Epithelial cell of proximal tubule (primary cell): ENCODE results near the gene CIAO2B. TPM values are rescaled to one million over a fixed set of nuclear protein-coding genes. Genes with fewer than 3 reads are reported as not detected.
A peak's percentile ranks its signal among the peaks of the same experiment; 100 is the strongest.

Experiments used
- DNase-seq: peaks from one replicate; pipeline ENCODE4 v3.0.0-alpha.2; 2011; ENCODE audit warnings: low read depth
- H3K4me3 ChIP-seq: 2 replicates; pipeline ENCODE4 v1.5.1; 2011; ENCODE audit warnings: low read depth, mild to moderate bottlenecking, low read length
- CTCF ChIP-seq: conservative IDR thresholded peaks from 2 replicates; pipeline ENCODE4 v1.5.1; 2012; ENCODE audit warnings: low read depth, mild to moderate bottlenecking, low read length
- total RNA-seq: library from RNA; depleted of rRNA; stranded (reverse); fragments of >200 nt; gene quantifications from 2 replicates; pipeline ENCODE4 v1.2.3, GENCODE V29; 2015

CIAO2B gene
- total RNA-seq, 1 donor from 2014 or later, result 123 TPM

DNA sequence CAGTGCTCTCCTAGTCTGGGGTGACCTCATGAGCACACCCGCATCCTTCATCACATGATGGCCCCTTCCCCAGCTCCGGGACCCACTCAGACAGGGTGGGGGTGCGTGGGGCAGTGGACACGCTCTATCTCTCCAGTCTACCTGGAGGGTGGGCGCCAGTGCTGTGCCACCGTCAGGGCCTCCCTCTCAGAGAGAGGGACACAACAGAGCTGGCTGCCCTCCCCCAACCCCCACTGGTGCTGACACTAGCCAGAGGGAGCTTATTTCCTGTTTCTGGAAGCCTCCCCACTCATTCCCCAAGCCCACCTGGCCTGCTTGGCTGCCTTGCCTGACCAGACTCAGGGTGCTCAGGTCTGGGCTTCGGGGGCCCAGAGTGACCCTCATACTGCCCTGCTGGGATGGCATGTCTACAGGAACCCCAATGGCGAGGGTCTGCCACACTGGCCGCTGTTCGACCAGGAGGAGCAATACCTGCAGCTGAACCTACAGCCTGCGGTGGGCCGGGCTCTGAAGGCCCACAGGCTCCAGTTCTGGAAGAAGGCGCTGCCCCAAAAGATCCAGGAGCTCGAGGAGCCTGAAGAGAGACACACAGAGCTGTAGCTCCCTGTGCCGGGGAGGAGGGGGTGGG is 9.3 kb upstream of the CIAO2B start:
- TF ChIP-seq CTCF, result no peak
- no peak overlapping the region for H3K4me3 ChIP-seq
- no peak for DNase-seq

- H3K4me3 ChIP-seq, result no peak overlapping the region
- TF ChIP-seq CTCF, result no peak
- DNase-seq, result no peak
Observed at GRCh38 chr16:66942981-66943380, 8.8 kb upstream of the CIAO2B start.

GRCh38 chr16:66940236-66940635 is 6.0 kb upstream of the CIAO2B start:
- no peak for DNase-seq
- no peak overlapping the region for H3K4me3 ChIP-seq
- TF ChIP-seq CTCF, result no peak

DNA sequence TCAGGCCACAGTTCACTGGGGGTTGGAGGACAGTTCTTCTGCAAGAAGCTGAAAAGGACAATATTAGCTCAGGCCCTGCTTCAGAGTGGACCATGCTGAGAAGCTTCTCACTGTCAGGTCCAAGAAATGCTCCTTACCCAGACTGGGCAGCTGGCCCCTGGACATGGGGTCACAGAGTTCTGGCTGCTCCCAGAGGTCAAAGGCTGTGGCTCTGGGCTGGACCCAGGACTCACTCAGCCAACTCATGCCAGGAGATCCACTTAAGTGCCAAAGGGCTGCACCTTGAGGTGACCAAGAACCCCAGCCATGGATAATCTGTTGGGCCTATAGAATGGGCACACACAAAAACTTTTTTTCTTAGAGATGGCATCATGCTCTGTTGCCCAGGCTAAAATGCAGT is 5.2 kb upstream of the CIAO2B start:
- H3K4me3 ChIP-seq, result no peak overlapping the region
- no peak for TF ChIP-seq CTCF
- no peak for DNase-seq

DNA sequence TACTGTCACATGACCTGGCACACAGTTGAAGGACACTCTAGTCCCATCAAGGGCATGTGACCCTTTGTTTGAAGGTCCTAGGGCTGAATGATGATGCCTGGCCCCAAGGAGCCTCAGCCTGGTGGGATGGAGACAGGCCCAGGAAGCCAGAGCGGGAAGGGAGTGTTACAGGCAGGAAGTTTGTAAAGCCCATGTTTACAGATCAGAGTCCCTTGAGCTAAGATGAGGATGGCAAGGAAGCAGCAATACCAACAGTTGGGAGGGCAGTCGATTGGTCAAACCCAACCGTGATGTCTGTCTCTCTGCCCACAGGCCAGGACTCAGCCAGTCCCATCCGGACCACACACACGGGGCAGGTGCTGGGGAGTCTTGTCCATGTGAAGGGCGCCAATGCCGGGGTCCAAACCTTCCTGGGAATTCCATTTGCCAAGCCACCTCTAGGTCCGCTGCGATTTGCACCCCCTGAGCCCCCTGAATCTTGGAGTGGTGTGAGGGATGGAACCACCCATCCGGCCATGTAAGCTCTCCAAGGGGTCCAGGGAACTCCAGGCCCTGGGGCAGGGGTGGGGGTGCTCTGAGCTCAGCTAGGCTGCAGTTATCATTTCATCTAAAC is 3.6 kb upstream of the CIAO2B start:
- H3K4me3 ChIP-seq, result no peak overlapping the region
- DNase-seq, result no peak
- no peak for TF ChIP-seq CTCF

DNA sequence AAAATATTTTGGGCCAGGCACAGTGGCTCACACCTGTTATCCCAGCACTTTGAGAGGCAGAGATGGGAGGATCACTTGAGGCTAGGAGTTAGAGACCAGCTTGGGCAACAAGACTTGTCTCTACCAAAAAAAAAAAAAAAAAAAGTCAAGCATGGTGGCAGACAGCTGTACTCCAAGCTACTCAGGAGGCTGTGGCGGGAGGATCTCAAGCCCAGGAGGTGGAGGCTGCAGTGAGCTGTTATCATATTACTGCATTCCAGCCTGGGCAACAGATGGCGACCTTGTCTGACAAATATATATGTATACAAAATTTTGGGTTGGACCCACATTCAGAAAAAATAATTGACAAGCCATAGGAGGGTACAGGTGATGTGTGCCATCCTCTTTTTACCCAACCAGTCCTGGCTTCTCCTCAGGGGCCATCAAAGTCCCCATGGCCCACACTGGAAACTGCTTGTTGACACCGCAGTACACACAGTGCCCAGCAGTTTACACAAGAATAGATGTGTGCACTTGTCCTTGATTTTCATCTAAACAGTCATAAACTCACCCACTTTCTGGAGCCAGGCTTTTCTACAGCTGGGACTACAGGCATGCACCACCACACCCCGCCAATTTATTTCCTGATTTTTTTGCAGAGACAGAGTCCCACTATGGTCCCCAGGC is 2.8 kb upstream of the CIAO2B start:
- no peak for TF ChIP-seq CTCF
- no peak overlapping the region for H3K4me3 ChIP-seq

GRCh38 chr16:66936462-66936861 is 2.3 kb upstream of the CIAO2B start:
- H3K4me3 ChIP-seq, result peak overlapping the region; percentile 78
- TF ChIP-seq CTCF, result no peak
- no peak for DNase-seq

More for the DNA sequence above, 2.8 kb upstream of the CIAO2B start:
- no peak for DNase-seq
